Neural progenitor cell (in vitro differentiated cells): ENCODE data around the gene TLCD3B. TPM values are rescaled to one million over a fixed set of nuclear protein-coding genes. Genes with fewer than 3 reads are reported as not detected.
A peak's percentile ranks its signal among the peaks of the same experiment; 100 is the strongest.

Source experiments
- DNase-seq: peaks from one replicate; pipeline ENCODE4 v3.0.0-alpha.2; 2016; ENCODE audit warnings: low spot score
- H2AFZ ChIP-seq: fragments of 200-600 bp; sonication (generic); replicated peaks from 2 replicates; pipeline ENCODE4 v1.6.1; 2016; ENCODE audit warnings: antibody characterized with exemption
- H3F3A ChIP-seq: fragments of 200-600 bp; sonication (generic); 2 replicates; pipeline ENCODE4 v1.6.1; 2016; ENCODE audit warnings: antibody characterized with exemption, low read depth
- H3K27ac ChIP-seq: fragments of 200-600 bp; sonication (generic); 2 replicates; pipeline ENCODE4 v1.5.1; 2016; ENCODE audit warnings: mild to moderate bottlenecking
- H3K27me3 ChIP-seq: fragments of 200-600 bp; sonication (generic); 2 replicates; pipeline ENCODE4 v1.6.1; 2016; ENCODE audit warnings: mild to moderate bottlenecking, moderate library complexity
- H3K36me3 ChIP-seq: fragments of 200-600 bp; sonication (generic); 2 replicates; pipeline ENCODE4 v1.5.1; 2016
- H3K4me1 ChIP-seq: fragments of 200-600 bp; sonication (generic); 2 replicates; pipeline ENCODE4 v1.6.1; 2016; ENCODE audit warnings: mixed run types
- H3K4me2 ChIP-seq: fragments of 200-600 bp; sonication (generic); 2 replicates; pipeline ENCODE4 v1.6.1; 2016
- H3K4me3 ChIP-seq: fragments of 200-600 bp; sonication (generic); 2 replicates; pipeline ENCODE4 v1.5.1; 2016
- H3K79me2 ChIP-seq: fragments of 200-600 bp; sonication (generic); 2 replicates; pipeline ENCODE4 v1.6.1; 2016; ENCODE audit warnings: low read depth
- H3K9ac ChIP-seq: fragments of 200-600 bp; sonication (generic); 2 replicates; pipeline ENCODE4 v1.6.1; 2016
- H3K9me3 ChIP-seq: fragments of 200-600 bp; sonication (generic); 2 replicates; pipeline ENCODE4 v1.5.1; 2016; ENCODE audit warnings: low read depth
- H4K20me1 ChIP-seq: fragments of 200-600 bp; sonication (generic); 2 replicates; pipeline ENCODE4 v1.6.1; 2016; ENCODE audit warnings: low read depth
- H3K27ac Mint-ChIP-seq: 3 replicates; pipeline ENCODE4 v1.8.0; 2021; ENCODE audit warnings: mixed read lengths
- H3K27me3 Mint-ChIP-seq: 2 replicates; pipeline ENCODE4 v1.8.0; 2022; ENCODE audit warnings: low read depth, mild to moderate bottlenecking, inconsistent platforms, moderate library complexity, mixed read lengths; ENCODE audit not compliant: insufficient read depth
- H3K36me3 Mint-ChIP-seq: 3 replicates; pipeline ENCODE4 v1.8.0; 2021; ENCODE audit warnings: mixed read lengths
- H3K4me1 Mint-ChIP-seq: 3 replicates; pipeline ENCODE4 v1.8.0; 2021; ENCODE audit warnings: mixed read lengths
- H3K4me3 Mint-ChIP-seq: 3 replicates; pipeline ENCODE4 v1.8.0; 2021; ENCODE audit warnings: mild to moderate bottlenecking, moderate library complexity, mixed read lengths
- H3K9me3 Mint-ChIP-seq: 3 replicates; pipeline ENCODE4 v1.8.0; 2020; ENCODE audit warnings: mixed read lengths
- CTCF ChIP-seq: fragments of 200-600 bp; sonication (generic); IDR thresholded peaks from 2 replicates; pipeline ENCODE4 v1.5.1; 2017; ENCODE audit warnings: antibody characterized with exemption, mild to moderate bottlenecking
- EZH2 ChIP-seq: fragments of 200-600 bp; sonication (generic); IDR thresholded peaks from 2 replicates; pipeline ENCODE4 v1.6.1; 2017; ENCODE audit warnings: antibody characterized with exemption, mild to moderate bottlenecking, moderate library complexity
- EZH2phosphoT487 ChIP-seq: fragments of 200-600 bp; sonication (generic); IDR thresholded peaks from 2 replicates; pipeline ENCODE4 v1.6.1; 2017; ENCODE audit warnings: antibody characterized with exemption
- total RNA-seq: library from RNA; depleted of rRNA; stranded (reverse); fragments of >200 nt; gene quantifications from 2 replicates; pipeline ENCODE4 v1.2.3, GENCODE V29; 2015; ENCODE audit warnings: low replicate concordance

TLCD3B gene
- total RNA-seq, 1 donor from 2014 or later = 2.4 TPM

GRCh38 chr16:30025156-30025555, 5.9 kb downstream of the TLCD3B start:
- no peaks in the 10 kb centered on the region for H3K79me2 ChIP-seq

GRCh38 chr16:30024451-30024850, 6.6 kb downstream of the TLCD3B start:
- peaks cover 19% of the 10 kb centered on the region for H3K4me1 Mint-ChIP-seq
- no peaks in the 10 kb centered on the region for H3K36me3 ChIP-seq

More at GRCh38 chr16:30025156-30025555, 5.9 kb downstream of the TLCD3B start:
- Histone ChIP-seq H3K27me3 (peaks cover 8% of the 10 kb centered on the region), H3K27ac (no peak overlapping the region), H4K20me1 (peaks cover 35% of the 10 kb centered on the region), H3F3A (peaks cover 10% of the 10 kb centered on the region), H3K9me3 (no peaks in the 10 kb centered on the region), H2AFZ (no peak overlapping the region), H3K36me3 (no peaks in the 10 kb centered on the region), H3K4me1 (peaks cover 9% of the 10 kb centered on the region), H3K4me3 (no peak overlapping the region), H3K4me2 (no peak overlapping the region), H3K9ac (no peak overlapping the region)
- Mint-ChIP-seq H3K27me3 (peaks cover 15% of the 10 kb centered on the region), H3K27ac (no peak overlapping the region), H3K4me1 (peaks cover 26% of the 10 kb centered on the region), H3K9me3 (no peaks in the 10 kb centered on the region), H3K36me3 (no peaks in the 10 kb centered on the region), H3K4me3 (no peak overlapping the region)
- DNase-seq = no peak
- TF ChIP-seq EZH2phosphoT487 = no peak
- no peak for TF ChIP-seq CTCF

GRCh38 chr16:30023586-30023985, 7.5 kb downstream of the TLCD3B start:
- H3F3A ChIP-seq = no peaks in the 10 kb centered on the region
- Mint-ChIP-seq H3K9me3 (no peaks in the 10 kb centered on the region), H3K27ac (no peak overlapping the region), H3K36me3 (no peaks in the 10 kb centered on the region), H3K27me3 (peaks cover 19% of the 10 kb centered on the region), H3K4me3 (no peak overlapping the region), H3K4me1 (peaks cover 12% of the 10 kb centered on the region)
- peaks cover 8% of the 10 kb centered on the region for H3K27me3 ChIP-seq
- H3K4me3 ChIP-seq = no peak overlapping the region
- no peaks in the 10 kb centered on the region for H3K36me3 ChIP-seq
- H4K20me1 ChIP-seq = peaks cover 19% of the 10 kb centered on the region
- H3K9ac ChIP-seq = no peak overlapping the region
- H3K4me2 ChIP-seq = no peak overlapping the region
- H2AFZ ChIP-seq = no peak overlapping the region
- DNase-seq = no peak
- H3K27ac ChIP-seq = no peak overlapping the region
- H3K9me3 ChIP-seq = no peaks in the 10 kb centered on the region
- H3K79me2 ChIP-seq = no peaks in the 10 kb centered on the region
- peaks cover 4% of the 10 kb centered on the region for H3K4me1 ChIP-seq
- no peak for TF ChIP-seq EZH2
- no peak for TF ChIP-seq EZH2phosphoT487
- no peak for TF ChIP-seq CTCF

More at GRCh38 chr16:30024451-30024850, 6.6 kb downstream of the TLCD3B start:
- Mint-ChIP-seq H3K4me3 (no peak overlapping the region), H3K36me3 (no peaks in the 10 kb centered on the region), H3K9me3 (no peaks in the 10 kb centered on the region), H3K27ac (peak overlapping the region; percentile 82), H3K27me3 (peaks cover 17% of the 10 kb centered on the region)
- H3K4me3 ChIP-seq = no peak overlapping the region
- H3K4me1 ChIP-seq = peaks cover 9% of the 10 kb centered on the region
- H4K20me1 ChIP-seq = peaks cover 28% of the 10 kb centered on the region
- H3K79me2 ChIP-seq = no peaks in the 10 kb centered on the region
- no peak overlapping the region for H3K27ac ChIP-seq
- DNase-seq = no peak
- no peak for TF ChIP-seq EZH2
- H2AFZ ChIP-seq = no peak overlapping the region
- no peak overlapping the region for H3K9ac ChIP-seq
- no peaks in the 10 kb centered on the region for H3K9me3 ChIP-seq
- H3K4me2 ChIP-seq = no peak overlapping the region
- peaks cover 8% of the 10 kb centered on the region for H3K27me3 ChIP-seq
- peaks cover 7% of the 10 kb centered on the region for H3F3A ChIP-seq

- no peak within 1 kb of the TSS for H3K27ac ChIP-seq
- peaks cover 12% of the 10 kb centered on the region for H4K20me1 ChIP-seq
- H3K9me3 Mint-ChIP-seq = no peaks in the 10 kb centered on the region
- no peak within 1 kb of the TSS for H3K4me2 ChIP-seq
- H2AFZ ChIP-seq = no peak within 1 kb of the TSS
- TF ChIP-seq EZH2 = no peak
- no peak for TF ChIP-seq CTCF
- TF ChIP-seq EZH2phosphoT487 = no peak
- no peaks in the 10 kb centered on the region for H3K36me3 Mint-ChIP-seq
- no peak within 1 kb of the TSS for H3K9ac ChIP-seq
- no peak within 1 kb of the TSS for H3K4me3 Mint-ChIP-seq
- H3K27ac Mint-ChIP-seq = no peak within 1 kb of the TSS
- H3K4me1 Mint-ChIP-seq = peaks cover 9% of the 10 kb centered on the region
- peaks cover under 1% of the 10 kb centered on the region for H3K4me1 ChIP-seq
- no peaks in the 10 kb centered on the region for H3K9me3 ChIP-seq
- no peak for DNase-seq
- no peaks in the 10 kb centered on the region for H3K36me3 ChIP-seq
- no peak within 1 kb of the TSS for H3K4me3 ChIP-seq
- H3F3A ChIP-seq = no peaks in the 10 kb centered on the region
- H3K27me3 Mint-ChIP-seq = peaks cover 20% of the 10 kb centered on the region
- no peaks in the 10 kb centered on the region for H3K79me2 ChIP-seq
- peaks cover 8% of the 10 kb centered on the region for H3K27me3 ChIP-seq
Measured at GRCh38 chr16:30022887-30023286, 8.2 kb downstream of the TLCD3B start, which contains the start of gene C16orf92. C16orf92 (plus strand) TSS chr16:30023198; CDS start chr16:30023341, 143 bp downstream.
